Measurements from ENCODE around the gene CFAP210. TPM values are rescaled to one million over a fixed set of nuclear protein-coding genes. Genes with fewer than 3 reads are reported as not detected.

Gene CFAP210
- total and polyA plus RNA-seq, 9 of the 15 experiments (the other 6 are each of a cell fraction or from before 2014, with no cell fraction given): 0.75 to 3.6 (median 1.3) TPM

DNA sequence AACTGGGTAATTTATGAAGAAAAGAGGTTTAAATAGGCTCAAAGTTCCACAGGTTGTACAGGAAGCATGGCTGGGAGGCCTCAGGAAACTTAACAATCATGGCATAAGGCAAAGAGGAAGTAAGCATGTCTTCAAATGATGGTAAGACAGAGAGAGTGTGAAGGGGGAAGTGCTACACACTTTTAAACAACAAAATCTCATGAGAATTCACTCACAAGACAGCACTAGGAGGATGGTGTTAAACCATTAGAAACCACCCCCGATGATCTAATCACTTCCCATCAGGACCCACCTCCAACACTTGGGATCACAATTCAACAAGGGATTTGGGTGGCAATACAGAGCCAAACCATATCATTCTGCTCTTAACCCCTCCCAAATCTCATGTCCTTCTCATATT is 34.9 kb downstream of the CFAP210 start (continued):
- TF ChIP-seq, protein P1, sequence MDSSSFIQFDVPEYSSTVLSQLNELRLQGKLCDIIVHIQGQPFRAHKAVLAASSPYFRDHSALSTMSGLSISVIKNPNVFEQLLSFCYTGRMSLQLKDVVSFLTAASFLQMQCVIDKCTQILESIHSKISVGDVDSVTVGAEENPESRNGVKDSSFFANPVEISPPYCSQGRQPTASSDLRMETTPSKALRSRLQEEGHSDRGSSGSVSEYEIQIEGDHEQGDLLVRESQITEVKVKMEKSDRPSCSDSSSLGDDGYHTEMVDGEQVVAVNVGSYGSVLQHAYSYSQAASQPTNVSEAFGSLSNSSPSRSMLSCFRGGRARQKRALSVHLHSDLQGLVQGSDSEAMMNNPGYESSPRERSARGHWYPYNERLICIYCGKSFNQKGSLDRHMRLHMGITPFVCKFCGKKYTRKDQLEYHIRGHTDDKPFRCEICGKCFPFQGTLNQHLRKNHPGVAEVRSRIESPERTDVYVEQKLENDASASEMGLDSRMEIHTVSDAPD (CRISPR knock-in tag; IDR thresholded peaks at IDR 0.05): no peak
- TF ChIP-seq ZNF184 (CRISPR knock-in tag; IDR thresholded peaks at IDR 0.05) (no peak), MYNN (IDR thresholded peaks at IDR 0.05) (no peak), MYNN (CRISPR knock-in tag; IDR thresholded peaks at IDR 0.05) (no peak), MTA3 (IDR thresholded peaks at IDR 0.05; ENCODE audit: borderline replicate concordance) (peak; percentile 36; the same call in 1 of the 2 replicates), PTTG1 (tag; IDR thresholded peaks at IDR 0.05; ENCODE audit: low read depth) (no peak), MTA1 (IDR thresholded peaks at IDR 0.05; ENCODE audit: borderline replicate concordance) (peak; percentile 24; the same call in 1 of the 2 replicates), MYC (IDR thresholded peaks at IDR 0.05; ENCODE audit: low read depth, low read length) (no peak), MYC (CRISPR knock-in tag; IDR thresholded peaks at IDR 0.05; ENCODE audit: borderline replicate concordance, low read depth) (no peak), ZNF583 (CRISPR knock-in tag; IDR thresholded peaks at IDR 0.05) (0 out of 2 replicates have a peak, but pooled peaks have one; percentile 60), CC2D1A (IDR thresholded peaks at IDR 0.05) (peak; percentile 19; the same call in 1 of the 2 replicates), ELF1 (tag; IDR thresholded peaks at IDR 0.05) (0 out of 2 replicates have a peak, but pooled peaks have one; percentile 50)
- TF ChIP-seq, protein P2, sequence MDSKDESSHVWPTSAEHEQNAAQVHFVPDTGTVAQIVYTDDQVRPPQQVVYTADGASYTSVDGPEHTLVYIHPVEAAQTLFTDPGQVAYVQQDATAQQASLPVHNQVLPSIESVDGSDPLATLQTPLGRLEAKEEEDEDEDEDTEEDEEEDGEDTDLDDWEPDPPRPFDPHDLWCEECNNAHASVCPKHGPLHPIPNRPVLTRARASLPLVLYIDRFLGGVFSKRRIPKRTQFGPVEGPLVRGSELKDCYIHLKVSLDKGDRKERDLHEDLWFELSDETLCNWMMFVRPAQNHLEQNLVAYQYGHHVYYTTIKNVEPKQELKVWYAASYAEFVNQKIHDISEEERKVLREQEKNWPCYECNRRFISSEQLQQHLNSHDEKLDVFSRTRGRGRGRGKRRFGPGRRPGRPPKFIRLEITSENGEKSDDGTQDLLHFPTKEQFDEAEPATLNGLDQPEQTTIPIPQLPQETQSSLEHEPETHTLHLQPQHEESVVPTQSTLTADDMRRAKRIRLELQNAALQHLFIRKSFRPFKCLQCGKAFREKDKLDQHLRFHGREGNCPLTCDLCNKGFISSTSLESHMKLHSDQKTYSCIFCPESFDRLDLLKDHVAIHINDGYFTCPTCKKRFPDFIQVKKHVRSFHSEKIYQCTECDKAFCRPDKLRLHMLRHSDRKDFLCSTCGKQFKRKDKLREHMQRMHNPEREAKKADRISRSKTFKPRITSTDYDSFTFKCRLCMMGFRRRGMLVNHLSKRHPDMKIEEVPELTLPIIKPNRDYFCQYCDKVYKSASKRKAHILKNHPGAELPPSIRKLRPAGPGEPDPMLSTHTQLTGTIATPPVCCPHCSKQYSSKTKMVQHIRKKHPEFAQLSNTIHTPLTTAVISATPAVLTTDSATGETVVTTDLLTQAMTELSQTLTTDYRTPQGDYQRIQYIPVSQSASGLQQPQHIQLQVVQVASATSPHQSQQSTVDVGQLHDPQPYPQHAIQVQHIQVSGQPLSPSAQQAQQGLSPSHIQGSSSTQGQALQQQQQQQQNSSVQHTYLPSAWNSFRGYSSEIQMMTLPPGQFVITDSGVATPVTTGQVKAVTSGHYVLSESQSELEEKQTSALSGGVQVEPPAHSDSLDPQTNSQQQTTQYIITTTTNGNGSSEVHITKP (IDR thresholded peaks at IDR 0.05; ENCODE audit: partially characterized antibody): peak; percentile 61
- TF ChIP-seq, protein P3, sequence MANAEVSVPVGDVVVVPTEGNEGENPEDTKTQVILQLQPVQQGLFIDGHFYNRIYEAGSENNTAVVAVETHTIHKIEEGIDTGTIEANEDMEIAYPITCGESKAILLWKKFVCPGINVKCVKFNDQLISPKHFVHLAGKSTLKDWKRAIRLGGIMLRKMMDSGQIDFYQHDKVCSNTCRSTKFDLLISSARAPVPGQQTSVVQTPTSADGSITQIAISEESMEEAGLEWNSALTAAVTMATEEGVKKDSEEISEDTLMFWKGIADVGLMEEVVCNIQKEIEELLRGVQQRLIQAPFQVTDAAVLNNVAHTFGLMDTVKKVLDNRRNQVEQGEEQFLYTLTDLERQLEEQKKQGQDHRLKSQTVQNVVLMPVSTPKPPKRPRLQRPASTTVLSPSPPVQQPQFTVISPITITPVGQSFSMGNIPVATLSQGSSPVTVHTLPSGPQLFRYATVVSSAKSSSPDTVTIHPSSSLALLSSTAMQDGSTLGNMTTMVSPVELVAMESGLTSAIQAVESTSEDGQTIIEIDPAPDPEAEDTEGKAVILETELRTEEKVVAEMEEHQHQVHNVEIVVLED (CRISPR knock-in tag; IDR thresholded peaks at IDR 0.05): 0 out of 2 replicates have a peak, but pooled peaks have one; percentile 26
- TF ChIP-seq, protein P4, sequence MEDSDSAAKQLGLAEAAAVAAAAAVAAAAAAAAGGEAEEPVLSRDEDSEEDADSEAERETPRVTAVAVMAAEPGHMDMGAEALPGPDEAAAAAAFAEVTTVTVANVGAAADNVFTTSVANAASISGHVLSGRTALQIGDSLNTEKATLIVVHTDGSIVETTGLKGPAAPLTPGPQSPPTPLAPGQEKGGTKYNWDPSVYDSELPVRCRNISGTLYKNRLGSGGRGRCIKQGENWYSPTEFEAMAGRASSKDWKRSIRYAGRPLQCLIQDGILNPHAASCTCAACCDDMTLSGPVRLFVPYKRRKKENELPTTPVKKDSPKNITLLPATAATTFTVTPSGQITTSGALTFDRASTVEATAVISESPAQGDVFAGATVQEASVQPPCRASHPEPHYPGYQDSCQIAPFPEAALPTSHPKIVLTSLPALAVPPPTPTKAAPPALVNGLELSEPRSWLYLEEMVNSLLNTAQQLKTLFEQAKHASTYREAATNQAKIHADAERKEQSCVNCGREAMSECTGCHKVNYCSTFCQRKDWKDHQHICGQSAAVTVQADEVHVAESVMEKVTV (CRISPR knock-in tag; IDR thresholded peaks at IDR 0.05): no peak
- TF ChIP-seq, protein P5, sequence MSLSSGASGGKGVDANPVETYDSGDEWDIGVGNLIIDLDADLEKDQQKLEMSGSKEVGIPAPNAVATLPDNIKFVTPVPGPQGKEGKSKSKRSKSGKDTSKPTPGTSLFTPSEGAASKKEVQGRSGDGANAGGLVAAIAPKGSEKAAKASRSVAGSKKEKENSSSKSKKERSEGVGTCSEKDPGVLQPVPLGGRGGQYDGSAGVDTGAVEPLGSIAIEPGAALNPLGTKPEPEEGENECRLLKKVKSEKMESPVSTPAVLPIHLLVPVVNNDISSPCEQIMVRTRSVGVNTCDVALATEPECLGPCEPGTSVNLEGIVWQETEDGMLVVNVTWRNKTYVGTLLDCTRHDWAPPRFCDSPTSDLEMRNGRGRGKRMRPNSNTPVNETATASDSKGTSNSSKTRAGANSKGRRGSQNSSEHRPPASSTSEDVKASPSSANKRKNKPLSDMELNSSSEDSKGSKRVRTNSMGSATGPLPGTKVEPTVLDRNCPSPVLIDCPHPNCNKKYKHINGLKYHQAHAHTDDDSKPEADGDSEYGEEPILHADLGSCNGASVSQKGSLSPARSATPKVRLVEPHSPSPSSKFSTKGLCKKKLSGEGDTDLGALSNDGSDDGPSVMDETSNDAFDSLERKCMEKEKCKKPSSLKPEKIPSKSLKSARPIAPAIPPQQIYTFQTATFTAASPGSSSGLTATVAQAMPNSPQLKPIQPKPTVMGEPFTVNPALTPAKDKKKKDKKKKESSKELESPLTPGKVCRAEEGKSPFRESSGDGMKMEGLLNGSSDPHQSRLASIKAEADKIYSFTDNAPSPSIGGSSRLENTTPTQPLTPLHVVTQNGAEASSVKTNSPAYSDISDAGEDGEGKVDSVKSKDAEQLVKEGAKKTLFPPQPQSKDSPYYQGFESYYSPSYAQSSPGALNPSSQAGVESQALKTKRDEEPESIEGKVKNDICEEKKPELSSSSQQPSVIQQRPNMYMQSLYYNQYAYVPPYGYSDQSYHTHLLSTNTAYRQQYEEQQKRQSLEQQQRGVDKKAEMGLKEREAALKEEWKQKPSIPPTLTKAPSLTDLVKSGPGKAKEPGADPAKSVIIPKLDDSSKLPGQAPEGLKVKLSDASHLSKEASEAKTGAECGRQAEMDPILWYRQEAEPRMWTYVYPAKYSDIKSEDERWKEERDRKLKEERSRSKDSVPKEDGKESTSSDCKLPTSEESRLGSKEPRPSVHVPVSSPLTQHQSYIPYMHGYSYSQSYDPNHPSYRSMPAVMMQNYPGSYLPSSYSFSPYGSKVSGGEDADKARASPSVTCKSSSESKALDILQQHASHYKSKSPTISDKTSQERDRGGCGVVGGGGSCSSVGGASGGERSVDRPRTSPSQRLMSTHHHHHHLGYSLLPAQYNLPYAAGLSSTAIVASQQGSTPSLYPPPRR (CRISPR knock-in tag; IDR thresholded peaks at IDR 0.05; ENCODE audit: borderline replicate concordance): no peak
